Measurements from ENCODE around the gene ASB3.

ASB3 gene

GRCh38 chr2:53629001-53629400, 157.8 kb downstream of the ASB3 start:
- TF ChIP-seq TAF1 (IDR thresholded peaks at IDR 0.05; ENCODE audit: borderline replicate concordance, insufficient read depth, low read length) = no peak
- TF ChIP-seq SIN3A (IDR thresholded peaks at IDR 0.05; ENCODE audit: borderline replicate concordance, insufficient read depth, low read length) = no peak
- TF ChIP-seq REST (IDR thresholded peaks at IDR 0.05; ENCODE audit: insufficient read depth in 1 of 2, low read depth in 2 of 2, low read length in 2 of 2) = no peak
- no peak for TF ChIP-seq FOXP2 (optimal IDR thresholded peaks at IDR 0.05; ENCODE audit: borderline replicate concordance, extremely low read depth, extremely low read length, insufficient read depth)
- TF ChIP-seq POLR2AphosphoS5 (IDR thresholded peaks at IDR 0.05; ENCODE audit: low read depth, low read length) = no peak

GRCh38 chr2:53622141-53622540, 164.6 kb downstream of the ASB3 start:
- no peak for TF ChIP-seq SIN3A (IDR thresholded peaks at IDR 0.05; ENCODE audit: borderline replicate concordance, insufficient read depth, low read length)
- TF ChIP-seq REST (IDR thresholded peaks at IDR 0.05; ENCODE audit: insufficient read depth in 1 of 2, low read depth in 2 of 2, low read length in 2 of 2) = no peak
- TF ChIP-seq POLR2AphosphoS5 (IDR thresholded peaks at IDR 0.05; ENCODE audit: low read depth, low read length) = no peak
- TF ChIP-seq TAF1 (IDR thresholded peaks at IDR 0.05; ENCODE audit: borderline replicate concordance, insufficient read depth, low read length) = no peak
- no peak for TF ChIP-seq FOXP2 (optimal IDR thresholded peaks at IDR 0.05; ENCODE audit: borderline replicate concordance, extremely low read depth, extremely low read length, insufficient read depth)

GRCh38 chr2:53620981-53621380, 165.8 kb downstream of the ASB3 start:
- TF ChIP-seq SIN3A (IDR thresholded peaks at IDR 0.05; ENCODE audit: borderline replicate concordance, insufficient read depth, low read length) (no peak), POLR2AphosphoS5 (IDR thresholded peaks at IDR 0.05; ENCODE audit: low read depth, low read length) (no peak), FOXP2 (optimal IDR thresholded peaks at IDR 0.05; ENCODE audit: borderline replicate concordance, extremely low read depth, extremely low read length, insufficient read depth) (no peak), TAF1 (IDR thresholded peaks at IDR 0.05; ENCODE audit: borderline replicate concordance, insufficient read depth, low read length) (no peak), REST (IDR thresholded peaks at IDR 0.05; ENCODE audit: insufficient read depth in 1 of 2, low read depth in 2 of 2, low read length in 2 of 2) (no peak)

Data from PFSK-1 (cell line).